HG02798 (cell line): Measurements from ENCODE around the gene RAB3C.

Experiments used
- ATAC-seq: cut with Tn5 transposase; IDR thresholded peaks from one replicate; pipeline ENCODE4 v1.9.1; 2021; ENCODE audit warnings: mild to moderate bottlenecking; ENCODE audit not compliant: unreplicated experiment, poor library complexity

Gene RAB3C

GRCh38 chr5:58717303-58718007 lies 134.6 kb downstream of the RAB3C start:
- no peak for ATAC-seq

GRCh38 chr5:58718269-58718978 lies 135.5 kb downstream of the RAB3C start:
- no peak for ATAC-seq

GRCh38 chr5:58722160-58722559 lies 139.3 kb downstream of the RAB3C start:
- ATAC-seq: no peak

GRCh38 chr5:58724992-58725391 lies 142.1 kb downstream of the RAB3C start:
- no peak for ATAC-seq

- ATAC-seq: no peak
These were observed 148.8 kb downstream of the RAB3C start for GRCh38 chr5:58731641-58732040.

- ATAC-seq: no peak
These were observed 152.8 kb downstream of the RAB3C start for GRCh38 chr5:58735637-58736036.

- no peak for ATAC-seq
These were observed 153.3 kb downstream of the RAB3C start for GRCh38 chr5:58736214-58736613.

- no peak for ATAC-seq
These were observed 154.8 kb downstream of the RAB3C start for GRCh38 chr5:58737671-58738070.

- ATAC-seq: no peak
These were observed 155.5 kb downstream of the RAB3C start for GRCh38 chr5:58738336-58738735.

GRCh38 chr5:58739051-58739450 lies 156.2 kb downstream of the RAB3C start:
- no peak for ATAC-seq

GRCh38 chr5:58740956-58741355 lies 158.1 kb downstream of the RAB3C start:
- ATAC-seq: no peak

- no peak for ATAC-seq
These were observed 162.5 kb downstream of the RAB3C start for GRCh38 chr5:58745350-58745749.

GRCh38 chr5:58746321-58746720 lies 163.4 kb downstream of the RAB3C start:
- ATAC-seq: no peak

- ATAC-seq: no peak
These were observed 167.2 kb downstream of the RAB3C start for GRCh38 chr5:58750036-58750435.

GRCh38 chr5:58751222-58751837 lies 168.5 kb downstream of the RAB3C start:
- ATAC-seq: no peak

- no peak for ATAC-seq
These were observed 169.2 kb downstream of the RAB3C start for GRCh38 chr5:58752104-58752503.

- ATAC-seq: no peak
These were observed 170.6 kb downstream of the RAB3C start for GRCh38 chr5:58753446-58753845.

- ATAC-seq: no peak
These were observed 171.4 kb downstream of the RAB3C start for GRCh38 chr5:58754250-58754649.

GRCh38 chr5:58755397-58755796 lies 172.5 kb downstream of the RAB3C start:
- no peak for ATAC-seq

- peak; percentile 84 for ATAC-seq
These were observed 176.9 kb downstream of the RAB3C start for GRCh38 chr5:58759745-58760144.

GRCh38 chr5:58760222-58760621 lies 177.3 kb downstream of the RAB3C start:
- ATAC-seq: no peak

GRCh38 chr5:58761407-58761806 lies 178.5 kb downstream of the RAB3C start:
- no peak for ATAC-seq
